Measurements from ENCODE around the gene WDR83. TPM values are rescaled to one million over a fixed set of nuclear protein-coding genes. Genes with fewer than 3 reads are reported as not detected.

The WDR83 gene
- total and polyA plus RNA-seq, 2 of the 8 experiments (the other 6 are each of a cell fraction or from before 2014, with no cell fraction given), result 12.6 to 15.3 TPM

DNA sequence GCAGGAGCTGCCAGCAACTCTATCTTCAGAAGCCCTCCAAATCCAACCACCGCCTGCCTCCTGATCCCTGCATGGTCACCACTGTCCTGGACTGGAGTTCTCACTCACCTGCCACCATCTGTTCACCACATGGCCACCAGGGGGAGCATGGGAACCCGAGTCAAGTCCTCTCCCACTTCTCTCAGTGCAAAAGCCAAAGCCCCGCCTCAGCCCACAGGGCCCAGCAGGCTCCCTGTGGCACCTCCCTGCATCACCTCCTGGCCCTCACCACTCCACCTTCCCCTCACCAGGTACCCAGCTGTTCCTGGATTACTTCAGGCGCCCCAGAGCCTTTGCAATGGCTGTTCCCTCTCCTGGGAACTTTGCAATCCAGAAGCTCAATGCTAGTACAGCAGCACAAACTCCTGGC is 9.8 kb downstream of the WDR83 start:
- POLR2A ChIA-PET (ENCODE audit: partially characterized antibody), result interaction anchor here (0.8 to 6.4 kb wide), 11 partner anchors 10 to 65 kb away, joined by 3 to 93 read pairs (median 3); partner anchors contain the start of genes FBXW9, MAN2B1 and WDR83
- Histone ChIP-seq H3K14ac (ENCODE audit: insufficient read length) (no peak overlapping the region), H2BK12ac (ENCODE audit: low read depth, low read length) (no peak overlapping the region), H3K23ac (ENCODE audit: insufficient read length) (no peak overlapping the region), H3K9me3 (ENCODE audit: insufficient read depth in 2 of 2, low read depth in 1 of 2, low read length in 1 of 2) (no peaks in the 10 kb centered on the region; a peak in 1 of 4 replicates), H2BK120ac (replicated peaks; ENCODE audit: low read depth, low read length) (no peak overlapping the region), H3K18ac (ENCODE audit: extremely low read depth, low read length) (no peak overlapping the region), H3K27ac (ENCODE audit: low read depth, low read length) (no peak overlapping the region), H3K4me1 (replicated peaks in 1 of 4; ENCODE audit: control insufficient read depth in 3 of 4, insufficient read depth in 4 of 4, low read length in 3 of 4) (no peaks in the 10 kb centered on the region; a peak in 1 of 7 replicates), H2AFZ (ENCODE audit: low read length) (no peak overlapping the region), H2BK20ac (ENCODE audit: low read length) (no peak overlapping the region), H2BK15ac (ENCODE audit: low read length) (no peak overlapping the region), H3K4me3 (ENCODE audit: extremely low read depth in 1 of 4, insufficient read depth in 2 of 4, low read depth in 3 of 4, low read length in 4 of 4) (no peak overlapping the region), H2BK5ac (ENCODE audit: low read depth, low read length) (no peak overlapping the region), H3K9ac (replicated peaks in 1 of 4; ENCODE audit: extremely low read depth in 1 of 4, low read depth in 3 of 4, low read length in 3 of 4) (no peak overlapping the region), H4K91ac (replicated peaks; ENCODE audit: insufficient read length, low read length) (no peak overlapping the region), H4K20me1 (replicated peaks in 1 of 2; ENCODE audit: control insufficient read depth in 1 of 2, insufficient read depth in 2 of 2, low read length in 2 of 2) (peaks cover 3 to 20% of the 10 kb centered on the region in 2 experiments), H3K4me2 (ENCODE audit: insufficient read depth in 1 of 2, low read depth in 2 of 2, low read length in 2 of 2) (no peak overlapping the region), H4K8ac (ENCODE audit: extremely low read depth, insufficient read depth, low read length) (peak overlapping the region; percentile 53; the same call in 1 of the 2 replicates), H3K27me3 (replicated peaks in 1 of 4; ENCODE audit: control insufficient read depth in 3 of 4, extremely low read depth in 1 of 4, insufficient read depth in 3 of 4, low read length in 3 of 4) (no peaks in the 10 kb centered on the region), H3K23me2 (ENCODE audit: low read depth, low read length) (no peaks in the 10 kb centered on the region), H3K4ac (replicated peaks; ENCODE audit: insufficient read length, low read depth, low read length) (no peak overlapping the region), H3K36me3 (ENCODE audit: control insufficient read depth in 2 of 4, insufficient read depth in 4 of 4, low read length in 3 of 4) (peaks cover 36 to 57% (median 52%) of the 10 kb centered on the region in 4 experiments), H3K79me1 (ENCODE audit: low read depth, low read length) (peaks cover 9% of the 10 kb centered on the region; the same call in 1 of the 2 replicates), H2AK5ac (ENCODE audit: low read depth, low read length) (no peak overlapping the region), H3K56ac (replicated peaks; ENCODE audit: insufficient read length, low read depth, low read length) (no peak overlapping the region), H3K79me2 (ENCODE audit: control insufficient read depth in 1 of 2, insufficient read depth in 2 of 2, low read length in 2 of 2) (peaks cover 0 to 11% of the 10 kb centered on the region in 2 experiments; a peak in 2 of 4 replicates), H4K5ac (ENCODE audit: insufficient read length, low read depth, low read length) (no peak overlapping the region)
- CTCF ChIA-PET (ENCODE audit: partially characterized antibody), result interaction anchor here (0.7 to 3.5 kb wide), 15 partner anchors 9 to 172 kb away, joined by 3 to 20 read pairs (median 4); partner anchors contain the start of genes MAN2B1 and WDR83
- WGBS, 2 experiments (ENCODE audit: extremely low coverage in 1 of 2, insufficient coverage in 1 of 2, insufficient read length in 1 of 2, insufficient replicate concordance in 2 of 2, low coverage in 1 of 2, low lambda C conversion rate in 2 of 2, missing lambda C conversion rate in 1 of 2), result 33% methylated on average over 4 of the region's 4 CpGs; no CpG with 5 or more reads in 1 of the 2 experiments
- peak in 1 of 2 experiments; percentile 99 for DNase-seq (ENCODE audit: low read depth in 1 of 2, low spot score in 2 of 2)
- no peak for FAIRE-seq
- TF ChIP-seq HDAC6 (IDR thresholded peaks at IDR 0.05; ENCODE audit: low read depth, low read length) (no peak), TAF1 (IDR thresholded peaks at IDR 0.05; ENCODE audit: low read depth, low read length) (0 out of 2 replicates have a peak, but pooled peaks have one; percentile 20), POLR2AphosphoS5 (IDR thresholded peaks at IDR 0.05; ENCODE audit: low read depth, low read length) (peak; percentile 57; the same call in 1 of the 2 replicates), SIRT6 (IDR thresholded peaks at IDR 0.05; ENCODE audit: low read length) (no peak), KDM1A (IDR thresholded peaks at IDR 0.05; ENCODE audit: borderline replicate concordance, low read length) (peak; percentile 11; the same call in 1 of the 2 replicates), GABPA (IDR thresholded peaks at IDR 0.05; ENCODE audit: borderline replicate concordance, insufficient read depth, low read length) (0 out of 2 replicates have a peak, but pooled peaks have one; percentile 48), CREB1 (IDR thresholded peaks at IDR 0.05) (peak; percentile 56; the same call in 1 of the 2 replicates), RAD21 (IDR thresholded peaks at IDR 0.05 in 1 of 2, conservative IDR thresholded peaks at IDR 0.05 in 1 of 2; ENCODE audit: low read depth in 2 of 2, low read length in 2 of 2) (peak; percentile 47 to 57; a peak in 3 of 4 replicates)
- TF ChIP-seq, protein P1, sequence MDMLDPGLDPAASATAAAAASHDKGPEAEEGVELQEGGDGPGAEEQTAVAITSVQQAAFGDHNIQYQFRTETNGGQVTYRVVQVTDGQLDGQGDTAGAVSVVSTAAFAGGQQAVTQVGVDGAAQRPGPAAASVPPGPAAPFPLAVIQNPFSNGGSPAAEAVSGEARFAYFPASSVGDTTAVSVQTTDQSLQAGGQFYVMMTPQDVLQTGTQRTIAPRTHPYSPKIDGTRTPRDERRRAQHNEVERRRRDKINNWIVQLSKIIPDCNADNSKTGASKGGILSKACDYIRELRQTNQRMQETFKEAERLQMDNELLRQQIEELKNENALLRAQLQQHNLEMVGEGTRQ (IDR thresholded peaks at IDR 0.05; ENCODE audit: low read length), result no peak
- TF ChIP-seq, protein P2, sequence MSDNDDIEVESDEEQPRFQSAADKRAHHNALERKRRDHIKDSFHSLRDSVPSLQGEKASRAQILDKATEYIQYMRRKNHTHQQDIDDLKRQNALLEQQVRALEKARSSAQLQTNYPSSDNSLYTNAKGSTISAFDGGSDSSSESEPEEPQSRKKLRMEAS (IDR thresholded peaks at IDR 0.05), result peak; percentile 48; the same call in 1 of the 2 replicates

Measured in H1 (cell line).